ENCODE measurements around the gene CSNK2A2. TPM values are rescaled to one million over a fixed set of nuclear protein-coding genes. Genes with fewer than 3 reads are reported as not detected.

CSNK2A2 gene
- total RNA-seq, 1 donor from 2014 or later: 27.2 TPM

DNA sequence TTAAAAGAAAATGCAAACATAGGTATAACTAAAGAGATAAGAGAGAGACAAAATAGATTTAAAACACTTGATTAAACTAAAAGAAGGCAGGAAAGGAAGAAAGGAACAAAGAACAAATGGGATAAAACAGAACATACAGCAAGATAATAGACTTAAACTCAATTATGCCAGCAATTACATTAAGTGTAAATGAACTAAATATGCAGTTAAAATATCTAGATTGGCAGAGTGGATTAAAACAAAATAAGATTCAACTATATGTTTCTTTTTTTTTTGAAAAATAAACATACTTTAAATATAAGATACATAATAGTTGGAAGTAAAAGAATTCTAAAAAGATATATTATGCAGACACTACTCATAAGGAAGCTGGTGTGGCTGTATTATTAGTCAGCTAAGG, 59.1 kb downstream of the CSNK2A2 start:
- DNase-seq (ENCODE audit: low read depth in 2 of 2): no peak

DNA sequence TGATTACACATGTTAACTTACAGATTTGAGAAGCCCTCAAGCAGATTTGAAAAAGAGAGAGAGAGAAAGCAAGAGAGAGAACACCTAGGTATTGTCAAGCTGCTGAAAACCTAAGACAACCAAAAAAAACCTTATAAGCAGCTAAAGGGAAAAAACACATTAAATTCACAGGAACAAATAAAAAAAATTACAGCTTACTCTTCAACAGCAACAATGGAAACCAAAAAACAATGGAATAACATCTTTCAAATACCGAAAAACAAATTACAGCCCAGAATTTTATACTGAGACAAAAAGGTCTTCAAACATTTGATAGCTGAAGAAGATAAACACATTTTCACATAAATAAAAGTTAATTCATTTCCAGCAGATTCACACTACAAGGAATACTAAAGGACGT, 60.3 kb downstream of the CSNK2A2 start:
- no peak for DNase-seq (ENCODE audit: low read depth in 2 of 2)

DNA sequence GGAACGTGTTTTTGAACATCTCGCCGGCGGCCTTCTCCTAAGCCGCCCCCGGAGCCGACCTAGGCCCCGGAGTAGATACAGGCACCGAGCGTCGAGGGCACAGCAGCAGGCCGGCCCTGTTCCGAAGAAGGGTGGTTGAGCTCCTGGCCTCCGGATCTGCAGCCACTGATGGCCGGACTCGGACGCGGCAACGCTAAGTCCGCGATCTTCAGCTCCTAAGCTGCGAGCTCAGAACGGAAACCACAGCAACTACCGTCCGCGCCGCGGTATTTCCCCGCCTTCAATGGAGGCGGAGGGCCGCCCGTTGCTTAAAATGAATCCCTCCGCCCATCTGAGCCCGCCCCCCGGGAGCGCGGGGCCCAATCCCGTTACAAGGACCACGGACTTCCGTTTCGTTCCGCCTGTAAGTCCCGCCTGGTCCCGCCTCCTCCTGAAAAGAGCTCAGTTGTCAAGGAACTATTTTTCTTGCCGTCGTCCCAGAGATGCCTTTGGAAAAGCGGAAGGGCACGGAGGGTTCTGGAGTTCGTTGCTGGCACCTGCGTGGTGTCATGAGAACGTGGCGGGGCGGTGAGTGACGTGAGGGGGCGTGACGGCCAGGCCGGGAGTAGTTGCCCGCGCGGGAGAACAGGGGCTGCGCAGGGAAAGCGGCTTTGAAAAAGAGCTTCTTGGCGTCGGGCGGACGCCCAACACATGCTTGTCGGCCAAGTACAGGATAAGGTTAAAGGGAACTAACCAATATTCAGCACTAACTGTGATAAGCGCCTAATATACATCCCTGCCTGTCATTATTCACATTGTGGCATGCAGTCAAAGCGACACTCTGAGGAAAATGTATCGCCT, 68.6 kb downstream of the CSNK2A2 start, which contains the start of gene CFAP20:
Gene CFAP20 (minus strand): TSS at position 285 of the 840 bp plus-strand sequence. CDS start 266 bp downstream, at position 19.
- peak; percentile 100 for DNase-seq (ENCODE audit: low read depth in 2 of 2)

DNA sequence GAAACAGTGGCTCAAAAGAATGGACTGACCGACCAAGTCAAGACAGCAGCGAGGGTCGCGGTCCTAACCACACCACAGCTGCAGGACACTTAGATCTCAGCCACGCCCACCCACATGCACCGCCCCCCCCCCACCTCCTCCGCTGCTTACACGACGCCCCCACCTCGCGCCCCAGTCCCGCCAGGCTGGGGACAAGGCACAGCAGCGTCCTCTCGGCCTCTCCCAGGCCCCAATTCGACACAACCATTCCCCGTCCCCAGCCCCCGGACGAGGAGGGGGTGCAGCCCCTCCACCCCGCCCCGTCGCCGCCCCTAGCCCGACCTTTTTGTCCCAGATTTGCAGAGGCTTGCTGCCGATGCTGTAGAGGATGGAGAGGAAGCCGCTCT, 69.2 kb downstream of the CSNK2A2 start:
- DNase-seq (ENCODE audit: low read depth in 2 of 2): peak in 1 of 2 donors; percentile 48

DNA sequence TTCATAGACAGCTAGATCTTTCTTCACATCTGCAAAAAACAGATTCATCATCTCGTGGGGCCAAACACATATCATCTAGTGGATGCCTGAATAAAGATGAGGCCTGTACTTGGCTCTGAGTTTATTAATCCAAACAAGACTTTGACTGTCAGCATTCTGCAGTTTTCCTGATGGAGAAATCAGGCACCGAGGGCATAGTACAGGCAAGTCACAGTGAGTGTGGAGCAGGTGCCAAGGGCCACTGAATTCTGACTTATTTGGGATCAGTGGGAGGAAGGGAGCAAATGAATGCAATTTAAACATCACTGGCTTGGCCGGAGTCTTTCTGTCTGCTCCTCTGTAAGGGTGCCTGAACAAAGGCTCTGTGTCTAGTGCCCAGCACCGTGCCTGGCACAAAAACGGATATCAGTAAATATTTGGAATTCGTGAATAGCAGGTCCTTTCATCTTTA, 69.7 kb downstream of the CSNK2A2 start:
- DNase-seq (ENCODE audit: low read depth in 2 of 2): no peak

DNA sequence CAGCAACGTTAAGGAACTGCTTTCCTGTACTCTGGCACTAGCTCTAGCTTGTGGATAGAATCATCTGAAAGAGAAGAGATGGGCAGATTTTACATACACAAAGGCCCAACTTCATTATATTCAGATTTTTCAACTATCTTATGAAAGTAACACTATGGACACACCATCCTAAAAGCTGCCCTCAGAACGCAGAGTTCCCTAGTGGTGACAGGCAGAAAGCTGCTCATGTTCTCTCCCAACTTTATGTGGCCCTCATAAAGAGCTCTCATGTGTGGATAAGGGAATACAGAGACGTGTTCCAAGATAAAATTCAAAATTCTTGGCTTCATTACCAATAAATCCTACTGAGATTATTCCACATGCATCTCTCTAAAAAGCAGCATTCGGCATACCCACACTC, 70.3 kb downstream of the CSNK2A2 start:
- peak in 1 of 2 donors; percentile 17 for DNase-seq (ENCODE audit: low read depth in 2 of 2)

DNA sequence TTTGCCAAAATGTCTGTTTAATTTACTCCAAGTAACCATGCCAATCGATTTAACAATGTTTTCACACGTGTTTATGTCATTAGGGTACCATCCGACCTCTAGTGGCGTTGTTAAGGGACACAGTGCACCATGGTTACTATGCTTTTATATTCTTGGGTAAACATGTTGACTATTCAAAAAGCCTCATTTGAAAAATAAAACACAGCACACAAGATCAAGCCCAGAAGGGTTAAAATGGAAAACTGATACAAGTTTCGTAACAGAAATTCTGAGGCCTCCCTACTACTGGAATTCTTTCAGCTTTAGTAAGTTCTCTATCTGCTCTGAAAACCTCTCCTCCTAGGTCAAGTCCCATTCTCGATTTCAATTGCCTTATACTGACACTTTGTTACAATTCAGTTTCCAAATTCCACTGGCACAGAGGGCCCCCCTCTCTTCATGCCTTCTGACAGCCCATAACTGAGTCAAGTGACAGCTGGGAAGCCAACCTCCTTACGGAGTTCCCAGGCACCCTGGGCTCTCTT, 70.8 kb downstream of the CSNK2A2 start:
- peak; percentile 90 to 95 for DNase-seq (ENCODE audit: low read depth in 2 of 2)

DNA sequence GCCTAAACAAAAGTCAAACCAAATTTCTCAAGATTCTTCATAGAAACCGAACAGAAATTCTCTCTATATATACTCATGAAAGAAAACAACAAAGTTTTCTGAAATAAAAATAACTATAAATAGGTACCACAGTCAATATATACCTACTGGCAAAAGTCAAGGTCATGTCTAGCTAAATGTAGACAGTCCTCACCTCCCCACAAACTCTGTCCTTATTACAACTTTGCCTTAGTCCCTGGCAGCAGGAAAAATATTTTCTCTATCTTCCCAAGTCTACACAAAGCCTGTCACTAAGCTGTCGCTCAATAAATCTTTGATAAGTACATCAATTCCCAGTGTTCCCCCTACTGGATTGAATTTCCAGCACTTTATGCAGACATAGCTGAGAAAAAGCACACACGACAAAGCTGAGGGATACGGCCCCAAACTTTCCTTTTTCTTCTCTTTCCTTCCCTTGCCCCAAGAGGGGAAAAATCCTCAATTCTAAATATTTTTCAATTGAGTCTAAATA, 71.4 kb downstream of the CSNK2A2 start:
- peak in 1 of 2 donors; percentile 13 for DNase-seq (ENCODE audit: low read depth in 2 of 2)

DNA sequence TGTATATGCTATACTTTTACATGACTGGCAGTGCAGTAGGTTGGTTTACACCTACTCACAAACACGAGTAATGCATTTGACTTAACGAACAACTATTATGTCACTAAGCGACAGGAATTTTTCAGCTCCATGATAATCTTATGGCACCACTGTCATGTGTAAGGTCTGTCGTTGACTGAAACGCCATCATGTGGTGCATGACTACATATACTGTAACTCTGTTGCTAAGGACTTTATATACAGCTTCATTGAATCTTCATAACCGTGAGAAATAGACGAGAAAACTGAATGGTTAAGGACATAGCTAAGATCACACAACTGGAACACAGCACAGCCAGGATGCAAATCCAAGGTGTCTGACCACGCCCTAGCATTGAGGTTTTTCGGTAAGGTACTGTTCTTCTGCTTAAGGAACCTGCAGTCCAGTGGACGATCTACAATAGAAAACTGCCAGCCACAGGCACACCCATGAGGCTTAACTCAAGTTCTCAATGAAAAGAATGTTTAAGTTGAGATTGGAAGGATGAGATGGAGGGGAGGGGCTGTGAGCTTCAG, 72.0 kb downstream of the CSNK2A2 start:
- no peak for DNase-seq (ENCODE audit: low read depth in 2 of 2)

DNA sequence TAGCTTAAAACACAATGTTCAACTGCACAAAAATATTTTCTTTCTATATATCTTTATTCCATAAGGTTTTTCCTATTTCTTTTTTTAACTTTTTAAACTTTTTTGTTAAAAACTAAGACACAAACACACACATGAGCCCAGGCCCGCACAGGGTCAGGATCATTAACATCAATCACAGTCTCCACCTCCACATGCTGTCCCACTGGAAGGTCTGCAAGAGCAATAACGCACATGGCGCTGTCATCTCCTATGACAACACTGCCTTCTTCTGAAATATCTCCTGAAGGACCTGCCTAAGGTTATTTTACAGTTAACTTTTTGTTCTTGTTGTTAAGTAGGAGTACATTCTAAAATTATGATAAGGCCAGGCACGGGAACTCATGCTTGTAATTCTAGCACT, 72.9 kb downstream of the CSNK2A2 start:
- no peak for DNase-seq (ENCODE audit: low read depth in 2 of 2)

DNA sequence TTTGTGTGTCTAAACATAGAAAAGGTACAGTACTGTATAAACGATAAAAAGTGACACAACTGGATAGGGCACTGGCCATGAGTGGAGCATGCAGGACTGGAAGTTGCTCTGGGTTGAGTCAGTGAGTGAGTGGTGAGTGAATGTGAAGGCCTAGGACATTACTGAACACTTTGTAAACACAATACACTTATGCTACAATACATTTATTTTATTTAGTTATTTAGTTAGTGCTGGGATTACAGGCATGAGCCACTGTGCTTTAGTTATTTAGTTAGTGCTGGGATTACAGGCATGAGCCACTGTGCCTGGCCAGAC, 73.3 kb downstream of the CSNK2A2 start:
- DNase-seq (ENCODE audit: low read depth in 2 of 2): peak in 1 of 2 donors; percentile 31

DNA sequence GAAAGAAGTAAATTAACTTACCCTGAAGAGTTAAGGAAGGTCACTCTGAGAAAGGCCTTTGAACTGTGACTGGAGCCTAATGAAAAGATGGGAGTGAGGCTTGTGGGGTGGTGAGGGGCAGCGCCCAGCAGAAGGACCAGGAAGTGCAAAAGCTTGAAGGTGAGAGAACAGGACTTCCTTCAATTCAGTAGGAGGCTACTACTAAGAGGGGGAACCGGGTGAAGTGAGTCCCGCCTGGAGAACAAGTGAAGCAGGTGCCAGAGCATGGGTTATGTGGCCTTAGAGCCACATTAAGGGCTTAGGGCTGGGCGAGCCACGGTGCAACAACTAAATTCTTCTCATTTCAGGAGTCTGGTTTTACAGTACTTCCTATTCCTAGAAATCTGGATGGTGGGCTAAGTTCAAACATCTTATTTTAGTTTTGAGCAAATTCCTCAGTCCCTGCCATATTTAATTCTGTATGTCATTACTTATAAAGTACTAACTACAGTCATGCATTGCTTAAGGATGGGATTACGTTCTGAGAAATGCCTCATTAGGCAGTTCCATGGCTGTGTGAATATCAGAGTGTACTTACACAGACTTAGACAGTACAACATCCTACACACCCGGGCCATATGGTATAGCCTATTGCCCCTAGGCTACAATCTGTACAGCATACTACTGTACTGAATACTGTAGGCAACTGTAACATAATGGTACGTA, 73.9 kb downstream of the CSNK2A2 start:
- DNase-seq (ENCODE audit: low read depth in 2 of 2): peak in 1 of 2 donors; percentile 41

DNA sequence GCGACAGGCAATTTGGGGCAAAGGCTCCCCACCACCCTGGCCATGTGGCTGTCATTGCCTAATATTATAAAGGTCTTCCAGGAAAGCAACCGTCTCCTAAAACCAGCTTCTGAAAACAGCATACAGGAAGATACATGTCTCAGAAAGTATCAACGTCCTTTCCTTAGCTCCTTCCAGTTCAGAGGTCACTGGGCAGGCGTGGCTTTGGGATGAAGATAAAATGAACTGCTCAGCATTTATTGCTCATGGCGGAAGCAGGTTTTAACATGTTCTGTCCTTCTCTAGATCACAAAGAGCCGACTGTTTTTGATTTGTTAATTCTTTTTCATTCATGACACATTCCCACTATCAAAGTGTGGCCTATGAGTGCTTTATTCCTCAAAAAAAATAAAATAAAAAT, 76.8 kb downstream of the CSNK2A2 start:
- peak in 1 of 2 donors; percentile 16 for DNase-seq (ENCODE audit: low read depth in 2 of 2)

DNA sequence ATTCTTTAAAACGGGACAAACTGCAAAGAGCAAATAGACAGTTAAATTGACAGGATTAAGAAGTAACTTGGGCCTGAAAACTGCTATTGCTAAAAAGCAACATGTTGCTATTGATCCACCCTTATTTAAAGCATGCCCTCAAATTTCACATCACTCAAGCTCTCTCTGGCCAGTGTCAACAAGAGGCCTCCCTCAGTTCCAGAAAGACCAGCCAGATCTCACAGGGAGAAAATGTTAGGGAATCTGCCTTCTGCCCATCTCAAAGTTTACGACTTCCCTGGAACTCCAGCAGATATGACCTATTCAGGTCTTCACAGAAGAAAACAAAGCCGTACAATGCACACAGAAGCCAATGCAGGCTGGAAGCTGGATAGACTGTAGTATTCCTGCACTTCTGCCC, 77.7 kb downstream of the CSNK2A2 start:
- no peak for DNase-seq (ENCODE audit: low read depth in 2 of 2)

DNA sequence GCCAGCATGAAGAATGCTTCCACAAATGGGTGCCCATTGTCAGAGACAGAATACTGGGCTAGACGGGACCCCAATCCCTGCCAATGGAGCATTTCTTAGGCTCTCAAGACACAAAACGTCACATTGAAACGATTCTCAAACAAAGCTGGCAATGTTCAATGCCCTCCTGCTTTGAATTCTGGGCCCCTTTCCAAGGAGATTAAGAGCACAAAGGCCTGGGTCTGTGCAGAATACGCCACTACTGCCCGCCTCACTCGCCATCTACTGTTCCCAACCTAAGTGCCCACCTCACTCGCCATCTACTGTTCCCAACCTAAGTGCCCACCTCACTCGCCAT, 78.4 kb downstream of the CSNK2A2 start:
- DNase-seq (ENCODE audit: low read depth in 2 of 2): no peak

DNA sequence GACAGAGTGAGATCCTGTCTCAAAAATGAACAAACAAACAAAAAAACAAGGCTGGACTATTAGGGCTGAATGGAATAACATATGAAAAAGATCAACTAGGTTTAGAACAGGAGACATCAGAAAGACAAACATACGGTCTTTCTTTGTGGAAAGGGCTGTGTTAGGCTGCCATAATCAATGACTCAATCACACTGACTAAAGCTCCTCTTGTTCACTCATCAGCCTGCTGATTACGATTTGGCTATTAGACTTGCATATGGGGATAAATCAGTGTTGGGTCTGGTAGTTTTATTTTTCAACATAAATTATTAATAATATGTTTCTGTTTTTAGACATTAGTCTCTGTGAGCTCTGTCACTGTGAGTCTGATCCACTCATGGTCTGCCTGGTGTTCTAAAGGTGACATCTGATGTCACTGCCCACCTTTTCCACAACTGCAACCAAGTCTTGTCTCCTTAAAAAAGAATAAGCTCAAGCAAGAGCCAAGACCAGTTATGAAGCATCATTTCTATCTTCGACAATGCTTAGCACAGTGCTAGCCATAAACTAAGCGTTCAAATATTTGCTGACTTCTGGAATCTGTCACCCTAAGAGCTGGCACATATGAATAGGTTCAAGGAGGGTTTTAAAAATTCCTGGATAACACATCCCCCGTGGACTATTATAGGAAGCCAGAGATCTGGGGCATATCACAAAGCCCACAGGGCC, 79.0 kb downstream of the CSNK2A2 start:
- DNase-seq (ENCODE audit: low read depth in 2 of 2): no peak

DNA sequence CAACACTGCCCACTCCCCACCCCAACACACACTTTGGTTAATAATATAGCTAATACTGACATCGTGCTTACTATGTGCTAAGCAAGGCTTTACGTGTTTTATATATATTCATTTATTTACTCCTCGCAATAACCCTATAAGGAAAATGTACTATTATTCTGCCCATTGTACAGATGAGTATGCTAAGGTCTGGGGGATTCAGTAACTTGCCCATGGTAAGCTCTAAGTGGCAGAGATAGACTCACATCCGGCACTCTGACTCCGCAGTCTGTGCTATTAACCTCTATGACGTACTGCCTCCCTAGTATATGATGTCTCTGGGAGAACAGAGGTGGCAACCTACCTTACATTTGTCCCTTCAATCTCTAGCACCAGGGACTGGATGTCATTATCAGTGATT, 81.4 kb downstream of the CSNK2A2 start:
- no peak for DNase-seq (ENCODE audit: low read depth in 2 of 2)

DNA sequence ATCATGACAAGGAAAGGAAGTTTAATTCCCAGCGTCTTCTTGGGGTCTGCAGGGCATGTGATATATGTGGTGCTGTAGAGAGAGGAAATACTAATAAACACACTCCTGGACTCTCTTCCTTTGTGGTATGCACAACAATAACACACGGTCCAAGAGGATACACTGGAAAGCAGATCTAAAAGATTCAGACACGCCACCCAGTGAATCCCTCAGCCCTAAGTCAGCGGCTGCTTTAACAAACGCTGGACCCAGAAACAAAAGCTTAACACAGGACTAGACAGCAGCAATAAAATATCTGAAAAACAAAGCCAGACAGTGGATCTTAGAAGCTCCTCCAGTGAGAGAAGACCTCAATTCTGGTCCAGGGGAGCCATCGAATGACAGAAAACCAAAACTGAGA, 81.8 kb downstream of the CSNK2A2 start:
- DNase-seq (ENCODE audit: low read depth in 2 of 2): no peak

DNA sequence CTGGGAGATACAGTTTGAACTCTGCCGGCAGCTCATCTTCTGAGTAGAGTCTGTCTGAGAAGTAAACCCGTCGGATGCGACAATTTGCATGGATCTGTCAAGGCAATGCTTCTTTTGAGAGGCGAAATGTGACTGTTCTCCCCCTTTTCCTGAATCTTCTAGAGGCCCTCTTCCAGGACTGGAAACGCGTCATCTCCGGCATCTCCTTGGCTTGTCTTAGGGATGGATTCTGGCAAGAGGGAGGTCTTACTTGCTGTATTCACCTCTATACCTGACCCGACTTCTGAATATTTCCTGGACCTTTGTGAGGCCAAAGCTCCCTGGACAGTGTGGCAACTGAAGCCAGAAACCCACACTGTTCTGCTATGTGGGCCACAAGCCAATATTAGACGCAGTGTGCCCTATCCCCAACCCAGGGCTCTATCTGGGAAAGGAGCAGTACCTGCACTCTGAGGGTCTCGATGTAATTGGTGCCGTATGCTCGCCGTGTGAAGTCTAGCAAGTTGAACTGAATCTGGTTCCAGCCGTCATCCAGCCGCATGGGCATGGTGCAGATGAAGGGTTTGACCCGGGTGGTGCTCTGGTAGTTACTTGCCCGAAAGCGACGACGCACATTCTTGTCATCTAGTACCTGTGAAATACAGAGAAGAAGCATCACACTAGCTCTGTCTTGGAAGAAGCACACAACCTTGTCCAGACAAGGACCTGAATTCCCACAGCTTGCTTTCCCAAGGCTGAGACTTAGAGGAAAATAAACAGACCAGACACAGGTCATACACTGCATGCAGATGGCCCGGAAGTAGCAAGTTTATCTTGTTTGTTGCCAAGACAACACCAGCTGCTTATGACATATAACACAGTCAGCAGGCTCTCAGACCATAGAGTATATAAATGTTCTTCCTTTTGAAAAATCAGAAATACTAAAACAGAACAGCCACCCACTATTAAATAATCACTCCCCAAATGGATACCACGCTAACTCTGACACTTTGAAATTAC, 82.8 kb downstream of the CSNK2A2 start:
- peak; percentile 47 to 54 for DNase-seq (ENCODE audit: low read depth in 2 of 2)

DNA sequence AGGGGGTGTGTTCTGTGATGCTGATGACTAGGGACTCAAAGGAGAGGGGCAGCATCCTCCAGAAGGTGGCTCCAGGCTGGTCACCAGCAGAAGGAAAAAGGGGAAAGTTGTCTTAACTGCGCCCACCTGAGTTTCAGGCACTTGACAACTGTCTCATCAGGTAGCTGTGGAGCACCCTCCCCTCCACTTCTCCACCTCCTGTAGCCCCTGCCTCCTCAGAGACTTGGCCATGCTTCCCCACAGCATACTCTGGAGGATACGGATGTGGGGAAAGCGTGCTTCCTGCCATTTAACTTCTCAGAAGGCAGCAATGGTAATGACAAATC, 86.6 kb downstream of the CSNK2A2 start:
- no peak for DNase-seq (ENCODE audit: low read depth in 2 of 2)
